ENCODE measurements around the gene SSTR5.

The SSTR5 gene

GRCh38 chr16:1108299-1109252, 36.0 kb downstream of the SSTR5 start:
- no peak overlapping the region for H3K4me3 Mint-ChIP-seq
- H3K4me1 Mint-ChIP-seq: no peaks in the 10 kb centered on the region
- peaks cover 3% of the 10 kb centered on the region for H3K27me3 Mint-ChIP-seq
- H3K36me3 Mint-ChIP-seq: no peaks in the 10 kb centered on the region
- H3K9me3 Mint-ChIP-seq: no peaks in the 10 kb centered on the region
- H3K27ac Mint-ChIP-seq: no peak overlapping the region

- no peak overlapping the region for H3K4me3 Mint-ChIP-seq
- no peaks in the 10 kb centered on the region for H3K27me3 Mint-ChIP-seq
- no peak overlapping the region for H3K27ac Mint-ChIP-seq
- no peaks in the 10 kb centered on the region for H3K36me3 Mint-ChIP-seq
- H3K4me1 Mint-ChIP-seq: no peaks in the 10 kb centered on the region
- H3K9me3 Mint-ChIP-seq: no peaks in the 10 kb centered on the region
Measured at GRCh38 chr16:1109648-1110047, 37.1 kb downstream of the SSTR5 start.

- H3K4me3 Mint-ChIP-seq: no peak overlapping the region
- no peak overlapping the region for H3K27ac Mint-ChIP-seq
- H3K4me1 Mint-ChIP-seq: no peaks in the 10 kb centered on the region
- no peaks in the 10 kb centered on the region for H3K36me3 Mint-ChIP-seq
- no peaks in the 10 kb centered on the region for H3K9me3 Mint-ChIP-seq
- H3K27me3 Mint-ChIP-seq: no peaks in the 10 kb centered on the region
Measured at GRCh38 chr16:1112506-1113184, 40.1 kb downstream of the SSTR5 start.

- Mint-ChIP-seq H3K4me1 (no peaks in the 10 kb centered on the region), H3K4me3 (no peak overlapping the region), H3K27me3 (no peaks in the 10 kb centered on the region), H3K27ac (no peak overlapping the region), H3K9me3 (no peaks in the 10 kb centered on the region), H3K36me3 (no peaks in the 10 kb centered on the region)
Measured at GRCh38 chr16:1113489-1113888, 40.9 kb downstream of the SSTR5 start.

GRCh38 chr16:1113889-1114526, 41.5 kb downstream of the SSTR5 start:
- H3K4me3 Mint-ChIP-seq: no peak overlapping the region
- no peaks in the 10 kb centered on the region for H3K9me3 Mint-ChIP-seq
- no peaks in the 10 kb centered on the region for H3K36me3 Mint-ChIP-seq
- no peak overlapping the region for H3K27ac Mint-ChIP-seq
- H3K27me3 Mint-ChIP-seq: no peaks in the 10 kb centered on the region
- no peaks in the 10 kb centered on the region for H3K4me1 Mint-ChIP-seq

- no peak overlapping the region for H3K4me3 Mint-ChIP-seq
Measured at GRCh38 chr16:1116693-1117077, 44.1 kb downstream of the SSTR5 start.

GRCh38 chr16:1117176-1117900, 44.8 kb downstream of the SSTR5 start:
- no peaks in the 10 kb centered on the region for H3K36me3 Mint-ChIP-seq
- no peaks in the 10 kb centered on the region for H3K9me3 Mint-ChIP-seq
- no peaks in the 10 kb centered on the region for H3K27me3 Mint-ChIP-seq
- no peak overlapping the region for H3K4me3 Mint-ChIP-seq
- no peaks in the 10 kb centered on the region for H3K4me1 Mint-ChIP-seq
- H3K27ac Mint-ChIP-seq: no peak overlapping the region

More at GRCh38 chr16:1116693-1117077, 44.1 kb downstream of the SSTR5 start:
- H3K9me3 Mint-ChIP-seq: no peaks in the 10 kb centered on the region
- H3K27me3 Mint-ChIP-seq: no peaks in the 10 kb centered on the region
- H3K36me3 Mint-ChIP-seq: no peaks in the 10 kb centered on the region
- no peak overlapping the region for H3K27ac Mint-ChIP-seq
- H3K4me1 Mint-ChIP-seq: no peaks in the 10 kb centered on the region

GRCh38 chr16:1117926-1118325, 45.4 kb downstream of the SSTR5 start:
- Mint-ChIP-seq H3K4me3 (no peak overlapping the region), H3K4me1 (no peaks in the 10 kb centered on the region), H3K36me3 (no peaks in the 10 kb centered on the region), H3K9me3 (no peaks in the 10 kb centered on the region), H3K27me3 (no peaks in the 10 kb centered on the region), H3K27ac (no peak overlapping the region)

GRCh38 chr16:1119129-1119528, 46.6 kb downstream of the SSTR5 start:
- H3K4me3 Mint-ChIP-seq: no peak overlapping the region

GRCh38 chr16:1119766-1120576, 47.4 kb downstream of the SSTR5 start:
- H3K4me1 Mint-ChIP-seq: no peaks in the 10 kb centered on the region
- no peaks in the 10 kb centered on the region for H3K9me3 Mint-ChIP-seq
- H3K36me3 Mint-ChIP-seq: no peaks in the 10 kb centered on the region
- H3K27ac Mint-ChIP-seq: no peak overlapping the region
- H3K27me3 Mint-ChIP-seq: no peaks in the 10 kb centered on the region
- H3K4me3 Mint-ChIP-seq: no peak overlapping the region

More at GRCh38 chr16:1119129-1119528, 46.6 kb downstream of the SSTR5 start:
- Mint-ChIP-seq H3K27me3 (no peaks in the 10 kb centered on the region), H3K36me3 (no peaks in the 10 kb centered on the region), H3K9me3 (no peaks in the 10 kb centered on the region), H3K27ac (no peak overlapping the region), H3K4me1 (no peaks in the 10 kb centered on the region)

GRCh38 chr16:1120577-1120941, 48.0 kb downstream of the SSTR5 start:
- H3K9me3 Mint-ChIP-seq: no peaks in the 10 kb centered on the region
- H3K27ac Mint-ChIP-seq: no peak overlapping the region
- no peaks in the 10 kb centered on the region for H3K27me3 Mint-ChIP-seq
- no peaks in the 10 kb centered on the region for H3K4me1 Mint-ChIP-seq
- no peaks in the 10 kb centered on the region for H3K36me3 Mint-ChIP-seq
- no peak overlapping the region for H3K4me3 Mint-ChIP-seq

- no peaks in the 10 kb centered on the region for H3K36me3 Mint-ChIP-seq
- no peak overlapping the region for H3K4me3 Mint-ChIP-seq
- H3K27me3 Mint-ChIP-seq: no peaks in the 10 kb centered on the region
- H3K4me1 Mint-ChIP-seq: no peaks in the 10 kb centered on the region
- H3K9me3 Mint-ChIP-seq: no peaks in the 10 kb centered on the region
- H3K27ac Mint-ChIP-seq: no peak overlapping the region
Measured at GRCh38 chr16:1121009-1121408, 48.5 kb downstream of the SSTR5 start.

GRCh38 chr16:1121601-1122397, 49.3 kb downstream of the SSTR5 start:
- no peaks in the 10 kb centered on the region for H3K4me1 Mint-ChIP-seq

GRCh38 chr16:1122398-1122765, 49.8 kb downstream of the SSTR5 start:
- Mint-ChIP-seq H3K27me3 (no peaks in the 10 kb centered on the region), H3K27ac (no peak overlapping the region), H3K4me1 (no peaks in the 10 kb centered on the region), H3K9me3 (no peaks in the 10 kb centered on the region), H3K36me3 (no peaks in the 10 kb centered on the region), H3K4me3 (no peak overlapping the region)

More at GRCh38 chr16:1121601-1122397, 49.3 kb downstream of the SSTR5 start:
- no peak overlapping the region for H3K27ac Mint-ChIP-seq
- no peaks in the 10 kb centered on the region for H3K36me3 Mint-ChIP-seq
- no peaks in the 10 kb centered on the region for H3K27me3 Mint-ChIP-seq
- H3K9me3 Mint-ChIP-seq: no peaks in the 10 kb centered on the region
- no peak overlapping the region for H3K4me3 Mint-ChIP-seq
